NCI-H187 (cell line): ENCODE results near the gene TNNT3.

Experiments used
- DNase-seq, 2 experiments: peaks; one replicate each; lab custom pipeline; 2025; lab: John Stamatoyannopoulos, UW

The TNNT3 gene

GRCh38 chr11:1896923-1897322, 22.6 kb upstream of the TNNT3 start:
- no peak for DNase-seq

- no peak for DNase-seq
These were observed 20.4 kb upstream of the TNNT3 start for GRCh38 chr11:1899090-1899489.

DNA sequence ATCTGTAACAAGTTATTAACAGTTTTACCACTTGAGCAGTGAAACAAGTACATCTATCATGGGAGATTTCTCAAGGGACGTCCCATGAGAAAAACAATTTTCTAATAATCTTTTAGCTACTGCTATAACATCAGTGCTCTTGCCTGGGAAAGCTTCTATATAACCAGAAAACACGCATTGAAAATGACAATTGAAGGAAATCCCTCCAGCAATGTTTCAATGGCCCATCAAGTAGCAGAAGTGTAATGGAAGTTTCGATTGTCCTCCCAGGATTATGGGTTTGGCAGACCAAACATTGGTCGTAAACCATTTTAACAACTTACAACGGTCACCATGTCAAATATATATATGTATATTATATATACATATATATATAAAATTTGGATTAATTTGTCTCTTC, 19.8 kb upstream of the TNNT3 start:
- no peak for DNase-seq

DNA sequence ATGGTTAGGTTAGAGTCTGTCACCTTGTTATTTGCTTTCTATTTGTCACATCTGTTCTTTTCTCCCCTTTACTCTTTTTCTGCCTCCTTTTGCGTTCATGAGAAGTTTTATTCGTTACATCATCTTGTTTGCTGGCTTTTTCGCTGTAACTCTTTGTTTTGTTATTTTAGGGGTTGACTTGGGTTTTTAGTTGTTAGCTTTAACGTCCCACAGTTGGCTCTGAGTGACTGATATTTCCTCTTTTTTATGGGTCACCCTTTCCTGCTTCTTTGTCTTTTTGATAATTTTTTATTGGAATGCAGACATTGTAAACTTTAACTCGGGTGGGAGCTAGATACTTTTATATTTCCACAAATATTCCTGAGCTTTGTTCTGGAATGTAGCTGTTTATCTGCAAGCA, 13.3 kb upstream of the TNNT3 start:
- no peak for DNase-seq

DNA sequence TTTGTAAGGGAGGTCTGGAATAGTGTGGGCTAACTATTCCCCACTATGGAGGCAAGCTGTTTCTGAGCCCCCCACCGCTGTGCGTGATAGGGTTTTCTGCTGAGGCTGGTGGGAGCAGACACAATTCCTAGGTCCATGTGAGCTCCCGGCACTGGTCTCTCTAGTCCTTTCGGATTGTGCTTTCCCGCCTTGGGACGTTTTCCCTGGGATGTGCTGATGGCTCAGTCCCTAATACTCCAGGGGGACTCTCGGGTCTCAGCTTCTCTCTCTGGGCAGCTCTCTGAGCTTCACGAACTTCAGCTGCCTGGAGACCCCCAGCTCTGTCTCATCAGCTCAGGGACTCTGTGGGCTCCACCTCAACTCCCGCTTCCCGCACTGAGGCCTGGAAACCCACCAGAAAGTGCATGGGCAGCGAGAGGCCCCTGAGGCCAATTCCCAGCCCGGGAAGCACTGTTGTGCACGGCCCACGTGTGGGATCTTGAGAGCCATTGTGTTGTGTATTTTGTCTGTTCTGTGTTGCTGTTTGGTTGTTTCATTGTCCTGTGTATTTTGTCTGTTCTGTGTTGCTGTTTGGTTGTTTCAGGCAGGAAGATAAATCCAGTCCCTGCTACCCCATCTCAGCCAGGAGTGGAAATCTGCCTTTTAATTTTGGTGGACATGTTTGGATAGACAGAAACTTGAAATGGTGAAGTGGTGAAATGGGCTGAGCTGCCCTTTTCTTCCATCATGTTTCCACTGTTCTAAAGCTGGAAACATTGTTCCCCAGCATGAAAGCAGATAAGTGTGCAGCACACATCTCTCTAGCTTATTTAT, 12.7 kb upstream of the TNNT3 start:
- no peak for DNase-seq

DNA sequence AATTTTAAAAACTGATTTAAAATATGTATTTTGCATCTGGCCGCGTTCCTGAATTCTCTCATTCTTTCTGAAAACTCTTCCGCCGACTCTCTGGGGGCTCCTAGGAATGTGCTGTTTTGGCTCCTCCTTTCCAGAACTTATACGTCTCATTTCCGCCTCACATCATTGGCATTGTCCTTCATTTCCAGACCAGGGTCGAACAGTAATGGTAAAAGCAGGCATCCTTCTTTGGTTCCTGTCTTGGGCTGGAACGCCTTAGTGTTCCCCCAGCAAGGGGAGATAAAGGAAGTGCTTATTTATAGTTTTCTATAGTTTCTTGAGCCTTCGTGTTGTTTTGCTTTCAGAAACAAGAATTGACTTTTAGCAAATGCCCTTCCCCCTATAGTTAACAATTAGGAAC, 10.9 kb upstream of the TNNT3 start:
- no peak for DNase-seq

- DNase-seq: no peak
These were observed 10.0 kb upstream of the TNNT3 start for GRCh38 chr11:1909524-1909923.

GRCh38 chr11:1912289-1912878, 7.1 kb upstream of the TNNT3 start:
- DNase-seq: no peak

- DNase-seq: no peak
These were observed 6.0 kb upstream of the TNNT3 start for GRCh38 chr11:1913271-1914060.

- DNase-seq: no peak
These were observed 3.7 kb upstream of the TNNT3 start for GRCh38 chr11:1915795-1916131.

DNA sequence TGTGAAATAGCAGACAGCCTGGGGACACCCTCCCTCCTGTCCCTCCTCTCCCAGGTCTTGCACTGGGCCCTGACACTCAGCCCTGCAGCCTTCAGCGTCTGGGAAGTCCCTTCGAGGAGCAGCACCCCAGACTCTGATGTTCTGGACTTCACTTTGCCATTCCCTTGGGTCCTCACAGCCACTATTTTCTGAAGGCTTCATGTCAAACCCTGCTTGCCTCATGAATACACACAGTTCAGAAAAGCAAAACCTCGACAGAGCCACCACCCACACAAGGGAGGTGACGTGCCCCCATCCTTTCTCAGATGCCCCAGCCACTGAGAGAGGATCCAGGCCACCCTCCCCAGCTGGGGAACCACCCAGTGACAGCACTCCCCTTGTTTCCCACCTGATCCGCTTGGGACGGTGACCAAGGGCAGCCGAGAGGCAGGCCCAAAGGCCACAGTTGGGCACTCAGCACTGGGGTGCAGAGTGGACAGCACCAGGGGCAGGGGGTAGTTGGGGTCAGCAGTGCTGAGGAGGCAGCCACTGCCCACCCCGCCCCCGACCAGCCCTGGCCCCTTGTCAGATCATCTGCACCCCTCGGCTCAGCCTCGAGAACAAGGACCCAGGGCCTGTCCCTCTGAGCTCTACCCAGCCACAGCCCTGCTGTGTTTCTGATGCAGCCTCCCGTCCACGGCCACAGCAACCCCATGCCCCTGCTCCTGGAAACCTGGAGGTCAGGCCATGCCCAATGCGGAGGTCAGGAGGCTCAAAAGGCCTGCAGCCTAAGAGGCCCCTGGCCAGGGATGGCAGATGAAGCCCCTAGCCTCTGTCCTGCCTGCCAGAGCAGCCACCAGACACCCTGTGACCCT, 3.1 kb upstream of the TNNT3 start:
- no peak for DNase-seq

GRCh38 chr11:1916986-1917522, 2.4 kb upstream of the TNNT3 start:
- DNase-seq: no peak

DNA sequence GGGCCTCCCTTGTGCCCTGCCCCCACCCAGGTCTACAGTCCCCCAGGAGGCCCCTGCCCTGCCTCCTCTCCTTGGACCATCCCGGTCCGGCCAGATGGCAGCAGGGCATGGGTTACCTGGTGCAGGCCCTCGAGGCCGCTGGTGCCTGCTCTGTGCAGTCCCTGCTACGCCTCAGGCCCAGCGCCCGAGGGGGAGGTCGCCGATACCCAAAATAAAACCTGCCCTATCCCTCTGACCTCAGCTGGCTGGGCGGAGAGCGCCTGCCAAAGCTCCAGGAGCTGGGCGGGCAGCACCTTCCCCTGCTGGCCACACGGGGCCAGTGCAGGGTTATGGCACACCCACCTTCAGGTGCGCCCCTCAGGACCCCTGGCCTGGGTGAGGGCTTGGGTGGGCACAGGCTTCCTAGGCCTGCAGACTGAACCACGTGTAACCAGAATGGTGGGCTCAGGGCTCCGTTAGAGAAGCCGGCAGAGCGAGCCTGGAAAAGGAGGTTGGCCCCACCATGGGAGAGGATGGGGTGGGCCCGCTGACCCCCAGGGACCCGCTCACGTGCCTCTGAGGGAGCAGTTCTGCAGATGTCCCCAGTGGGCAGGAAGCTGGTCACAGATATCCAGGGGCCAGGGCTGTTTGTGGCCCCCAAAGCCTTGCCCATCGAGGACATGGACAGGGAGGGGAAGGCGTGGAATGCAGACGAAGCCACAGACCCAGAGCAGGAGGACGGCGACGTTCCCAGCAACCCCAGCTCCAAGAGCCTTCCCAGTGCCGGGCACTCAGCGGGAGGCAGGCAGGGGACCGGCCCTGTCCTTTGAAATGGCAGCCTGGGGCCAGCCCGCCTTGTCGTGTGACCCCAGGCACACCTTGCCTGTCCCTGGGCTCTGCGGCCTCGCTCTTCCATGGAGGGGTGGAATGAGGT, 1.7 kb upstream of the TNNT3 start:
- DNase-seq: no peak

GRCh38 chr11:1918436-1919315, 827 bp upstream of the TNNT3 start:
- no peak for DNase-seq

GRCh38 chr11:1920128-1920908, 815 bp downstream of the TNNT3 start:
- DNase-seq: no peak

DNA sequence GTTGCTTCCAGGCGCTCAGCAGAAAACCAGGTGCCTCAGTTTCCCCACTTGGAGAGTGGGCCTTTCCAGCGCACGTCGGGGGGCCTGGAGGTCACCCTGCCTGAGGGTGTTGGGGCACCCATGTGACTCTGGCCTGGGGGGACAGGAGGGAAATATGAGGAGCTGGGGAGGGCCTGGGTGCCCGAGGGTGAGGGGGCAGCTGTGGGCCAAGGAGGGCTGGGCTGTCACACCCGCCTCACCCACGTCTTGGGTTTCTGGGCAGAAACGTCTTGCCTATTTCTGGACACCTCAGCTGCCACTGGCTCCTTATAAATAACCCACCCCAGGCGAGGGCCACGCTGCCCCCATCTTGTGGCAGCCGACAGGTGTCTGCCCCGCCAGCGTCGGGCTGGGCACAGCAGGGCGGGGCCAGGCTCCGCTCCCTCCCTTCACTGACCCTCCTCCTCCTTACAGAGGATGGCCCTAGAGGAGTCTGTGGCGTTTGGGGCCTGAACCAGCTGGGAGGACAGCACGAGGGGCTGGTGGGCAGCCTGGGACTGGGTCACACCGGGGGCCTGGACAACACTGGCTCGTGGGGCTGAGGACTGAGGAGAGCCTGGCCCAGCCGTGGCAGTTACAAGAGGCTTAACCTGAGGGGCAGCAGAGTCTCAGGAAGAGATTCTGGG, 1.5 kb downstream of the TNNT3 start:
- no peak for DNase-seq

- DNase-seq: no peak
These were observed 2.2 kb downstream of the TNNT3 start for GRCh38 chr11:1921574-1922141.

- no peak for DNase-seq
These were observed 3.1 kb downstream of the TNNT3 start for GRCh38 chr11:1922481-1923081.
